Mesenchymal stem cell (in vitro differentiated cells and primary cell): ENCODE results near the gene NOL4.
"Not testable (repeated sequence)": the region's sequence is repeated elsewhere in the genome, so short reads cannot be mapped to it uniquely, and the experiment has no call there.

Experiments
- DNase-seq: peaks from one replicate; pipeline ENCODE4 v3.0.0-alpha.2; 2013
- H2AFZ ChIP-seq: one replicate; pipeline ENCODE4 v1.6.1; 2013; ENCODE audit warnings: low read depth, mild to moderate bottlenecking, control low read depth, inconsistent platforms, low read length, moderate library complexity
- H2AK5ac ChIP-seq: 2 replicates; pipeline ENCODE4 v1.6.1; 2013; ENCODE audit warnings: low read length, moderate library complexity, mild to moderate bottlenecking, inconsistent platforms; ENCODE audit not compliant: severe bottlenecking
- H2BK120ac ChIP-seq: one replicate; pipeline ENCODE4 v1.6.1; 2013; ENCODE audit warnings: low read depth, mild to moderate bottlenecking, inconsistent platforms, low read length, moderate library complexity
- H2BK12ac ChIP-seq, 2 experiments: one replicate each; pipeline ENCODE4 v1.6.1; 2013; ENCODE audit warnings: inconsistent platforms in 2 of 2, low read length in 2 of 2, mild to moderate bottlenecking in 2 of 2, moderate library complexity in 2 of 2, control low read depth in 1 of 2
- H2BK15ac ChIP-seq: one replicate; pipeline ENCODE4 v1.6.1; 2013; ENCODE audit warnings: mild to moderate bottlenecking, low read depth, inconsistent platforms; ENCODE audit not compliant: poor library complexity, severe bottlenecking
- H2BK5ac ChIP-seq: 2 replicates; pipeline ENCODE4 v1.6.1; 2013; ENCODE audit warnings: low read depth, mild to moderate bottlenecking, low read length, control low read depth, inconsistent platforms; ENCODE audit not compliant: poor library complexity, severe bottlenecking
- H3K14ac ChIP-seq, 2 experiments: one replicate each; pipeline ENCODE4 v1.6.1; 2013; ENCODE audit warnings: inconsistent platforms in 2 of 2, low read length in 2 of 2, control low read depth in 1 of 2, mild to moderate bottlenecking in 1 of 2, moderate library complexity in 1 of 2
- H3K18ac ChIP-seq, 2 experiments: one replicate each; pipeline ENCODE4 v1.6.1; 2013; ENCODE audit warnings: inconsistent platforms in 2 of 2, low read length in 2 of 2, control low read depth in 1 of 2, low read depth in 1 of 2, mild to moderate bottlenecking in 1 of 2
- H3K23ac ChIP-seq, 2 experiments: one replicate each; pipeline ENCODE4 v1.6.1; 2013; ENCODE audit warnings: inconsistent platforms in 2 of 2, low read length in 2 of 2, mild to moderate bottlenecking in 2 of 2, moderate library complexity in 2 of 2, control low read depth in 1 of 2
- H3K27ac ChIP-seq: 2 replicates; pipeline ENCODE4 v1.5.1; 2013; ENCODE audit warnings: mild to moderate bottlenecking, moderate library complexity, low read length, control low read depth, inconsistent platforms; ENCODE audit not compliant: poor library complexity, severe bottlenecking
- H3K27me3 ChIP-seq, 2 experiments: 2 replicates each; pipeline versions ENCODE4 v1.6.1 to v1.7.0; 2013; ENCODE audit warnings: low read length in 2 of 2, mild to moderate bottlenecking in 2 of 2, moderate library complexity in 2 of 2, control low read depth in 1 of 2, inconsistent platforms in 1 of 2; ENCODE audit not compliant: control insufficient read depth in 1 of 2, insufficient read depth in 1 of 2
- H3K36me3 ChIP-seq, 2 experiments: 2 replicates each; pipeline versions ENCODE4 v1.6.1 to v1.7.0; 2013; ENCODE audit warnings: low read length in 2 of 2, control low read depth in 1 of 2, inconsistent platforms in 1 of 2, low read depth in 1 of 2, mild to moderate bottlenecking in 1 of 2; ENCODE audit not compliant: insufficient read depth in 2 of 2, control insufficient read depth in 1 of 2
- H3K4ac ChIP-seq, 2 experiments: one replicate each; pipeline ENCODE4 v1.6.1; 2013; ENCODE audit warnings: inconsistent platforms in 2 of 2, low read length in 2 of 2, mild to moderate bottlenecking in 2 of 2, moderate library complexity in 2 of 2, control low read depth in 1 of 2, low read depth in 1 of 2
- H3K4me1 ChIP-seq: 2 replicates; pipeline ENCODE4 v1.6.1; 2013; ENCODE audit warnings: low read depth, low read length, control low read depth; ENCODE audit not compliant: control insufficient read depth, insufficient read depth
- H3K4me2 ChIP-seq: 2 replicates; pipeline ENCODE4 v1.6.1; 2013; ENCODE audit warnings: low read length, mild to moderate bottlenecking, inconsistent platforms; ENCODE audit not compliant: poor library complexity, severe bottlenecking
- H3K4me3 ChIP-seq, 2 experiments: 2 replicates each; pipeline versions ENCODE4 v1.5.1 to v1.7.0; 2013; ENCODE audit warnings: low read length in 2 of 2, mild to moderate bottlenecking in 2 of 2, control low read depth in 1 of 2, low read depth in 1 of 2; ENCODE audit not compliant: insufficient read depth in 1 of 2
- H3K79me1 ChIP-seq: replicated peaks from 2 replicates; pipeline ENCODE4 v1.6.1; 2013; ENCODE audit warnings: mild to moderate bottlenecking, control low read depth, low read length, inconsistent platforms; ENCODE audit not compliant: poor library complexity, severe bottlenecking
- H3K9ac ChIP-seq: 2 replicates; pipeline ENCODE4 v1.7.0; 2013; ENCODE audit warnings: mild to moderate bottlenecking, low read length, moderate library complexity
- H3K9me3 ChIP-seq: 2 replicates; pipeline ENCODE4 v1.7.0; 2013; ENCODE audit warnings: mild to moderate bottlenecking, low read length; ENCODE audit not compliant: control insufficient read depth
- H4K8ac ChIP-seq: one replicate; pipeline ENCODE4 v1.6.1; 2013; ENCODE audit warnings: inconsistent platforms, mild to moderate bottlenecking, low read length, moderate library complexity
- H4K91ac ChIP-seq: one replicate; pipeline ENCODE4 v1.6.1; 2013; ENCODE audit warnings: mild to moderate bottlenecking, low read length, inconsistent platforms
- WGBS: methylation state at CpG from one replicate; pipeline ENCODE4 v1.1.7; 2013; ENCODE audit warnings: mixed read lengths; 5-methylcytosine and 5-hydroxymethylcytosine counted together

The NOL4 gene

GRCh38 chr18:34233781-34234388, 9.2 kb upstream of the NOL4 start:
- not testable (repeated sequence) for H2BK5ac ChIP-seq, H3K9ac ChIP-seq, H3K18ac ChIP-seq, H2AFZ ChIP-seq, H2AK5ac ChIP-seq, H3K36me3 ChIP-seq, H2BK15ac ChIP-seq, H3K4me2 ChIP-seq, DNase-seq, H3K27me3 ChIP-seq, H4K91ac ChIP-seq, H3K4me1 ChIP-seq, H3K4me3 ChIP-seq, H3K4ac ChIP-seq, H3K27ac ChIP-seq, H3K9me3 ChIP-seq, H3K23ac ChIP-seq, H4K8ac ChIP-seq, H2BK120ac ChIP-seq, H2BK12ac ChIP-seq, H3K14ac ChIP-seq, H3K79me1 ChIP-seq
- 94% methylated on average over 31 of the region's 39 CpGs for WGBS

DNA sequence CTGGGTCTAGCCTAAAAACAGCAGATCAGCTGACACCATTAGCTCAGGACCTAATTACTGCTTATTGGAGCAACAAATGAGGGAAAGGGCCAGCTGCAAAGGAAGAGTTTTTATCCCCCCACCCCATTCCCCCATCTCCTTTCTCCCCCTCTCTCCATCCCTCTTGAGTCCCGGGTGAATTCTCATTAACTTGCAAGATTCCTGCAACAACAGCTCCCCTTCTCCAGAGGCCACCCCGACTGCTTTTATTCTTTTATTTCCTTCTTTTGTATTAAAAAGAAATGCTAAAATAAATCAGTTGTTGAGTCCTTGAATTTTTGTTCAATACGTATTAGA, 473 bp upstream of the NOL4 start:
- Histone ChIP-seq H2BK15ac (no peak overlapping the region), H2AFZ (no peak overlapping the region), H3K4ac (no peak overlapping the region), H3K4me3 (peak overlapping the region; percentile 44 to 61), H3K9me3 (no peaks in the 10 kb centered on the region), H2BK5ac (no peak overlapping the region), H3K18ac (no peak overlapping the region), H2AK5ac (no peak overlapping the region), H3K14ac (no peak overlapping the region), H4K91ac (no peak overlapping the region), H3K23ac (no peak overlapping the region), H3K79me1 (no peaks in the 10 kb centered on the region), H3K4me1 (peaks cover 23% of the 10 kb centered on the region), H2BK120ac (no peak overlapping the region), H3K27ac (no peak overlapping the region), H3K9ac (no peak overlapping the region), H4K8ac (no peak overlapping the region), H2BK12ac (no peak overlapping the region), H3K4me2 (peak overlapping the region; percentile 99), H3K27me3 (peaks cover 32 to 86% of the 10 kb centered on the region in 2 experiments), H3K36me3 (no peaks in the 10 kb centered on the region)
- no CpG with 5 or more reads among the region's 3 CpGs for WGBS
- no peak for DNase-seq

GRCh38 chr18:34223893-34224422, 755 bp downstream of the NOL4 start:
- Histone ChIP-seq H2BK12ac (no peak overlapping the region), H3K27ac (no peak overlapping the region), H2BK5ac (no peak overlapping the region), H2AFZ (no peak overlapping the region), H3K36me3 (no peaks in the 10 kb centered on the region), H2BK15ac (no peak overlapping the region), H3K27me3 (peaks cover 32 to 91% of the 10 kb centered on the region in 2 experiments), H3K79me1 (no peaks in the 10 kb centered on the region), H3K9me3 (no peaks in the 10 kb centered on the region), H3K14ac (no peak overlapping the region), H3K4me3 (peak overlapping the region; percentile 61 to 76), H3K23ac (no peak overlapping the region), H4K91ac (no peak overlapping the region), H2BK120ac (no peak overlapping the region), H3K9ac (no peak overlapping the region), H2AK5ac (no peak overlapping the region), H3K4me2 (peak overlapping the region; percentile 99), H3K4me1 (peaks cover 23% of the 10 kb centered on the region), H3K4ac (no peak overlapping the region), H3K18ac (no peak overlapping the region), H4K8ac (no peak overlapping the region)
- WGBS: 13% methylated on average over 7 of the region's 11 CpGs
- no peak for DNase-seq

DNA sequence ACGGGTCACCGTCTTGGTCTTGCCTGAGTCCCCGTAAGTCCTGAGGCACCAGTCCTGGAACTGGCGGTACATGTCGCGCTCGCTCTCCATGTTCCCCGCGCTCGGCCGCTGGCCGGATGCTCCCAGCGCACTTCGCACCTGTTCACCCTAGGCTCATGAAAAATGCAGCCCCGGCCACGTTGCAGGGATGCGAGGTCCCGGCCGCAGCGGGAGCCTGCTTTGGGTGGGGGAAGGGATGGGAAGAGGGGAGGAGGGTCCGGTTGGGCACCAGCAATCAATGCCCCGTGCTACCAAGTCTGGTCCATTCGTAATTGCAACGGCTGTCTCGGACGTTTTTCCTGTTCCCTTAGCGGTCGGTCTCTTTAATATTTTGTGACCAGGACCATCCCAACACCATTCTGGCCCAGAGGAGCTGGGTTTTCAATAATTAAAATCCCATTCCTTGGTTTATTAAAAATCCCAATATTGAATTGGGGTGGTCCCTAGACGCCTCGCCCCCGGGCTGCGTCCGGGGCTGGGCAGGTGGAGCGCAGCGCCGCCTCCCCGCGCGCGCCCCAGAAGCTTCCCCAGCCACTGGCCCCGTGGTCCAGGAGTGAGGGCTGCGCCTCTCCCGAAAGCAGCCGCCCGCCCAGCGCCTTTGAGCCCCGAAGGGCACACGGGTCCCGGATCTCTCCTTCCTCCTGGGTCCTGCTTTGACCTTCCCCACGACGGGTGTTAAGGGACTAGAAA, 1.4 kb downstream of the NOL4 start:
- no peak overlapping the region for H2AK5ac ChIP-seq
- H2BK5ac ChIP-seq: no peak overlapping the region
- H4K91ac ChIP-seq: no peak overlapping the region
- H3K4me1 ChIP-seq: peaks cover 23% of the 10 kb centered on the region
- no peaks in the 10 kb centered on the region for H3K9me3 ChIP-seq
- no peak overlapping the region for H4K8ac ChIP-seq
- no peak overlapping the region for H3K14ac ChIP-seq
- no peaks in the 10 kb centered on the region for H3K36me3 ChIP-seq
- H2AFZ ChIP-seq: no peak overlapping the region
- no peak overlapping the region for H2BK12ac ChIP-seq
- H3K23ac ChIP-seq: peak overlapping the region in 1 of 2 experiments; percentile 87
- H3K27me3 ChIP-seq: peaks cover 32 to 86% of the 10 kb centered on the region in 2 experiments
- WGBS: under 1% methylated on average over 41 of the region's 51 CpGs
- no peak overlapping the region for H3K9ac ChIP-seq
- no peaks in the 10 kb centered on the region for H3K79me1 ChIP-seq
- no peak overlapping the region for H3K18ac ChIP-seq
- peak overlapping the region; percentile 97 for H3K4me2 ChIP-seq
- DNase-seq: no peak
- no peak overlapping the region for H3K27ac ChIP-seq
- H2BK15ac ChIP-seq: no peak overlapping the region
- H2BK120ac ChIP-seq: no peak overlapping the region
- H3K4me3 ChIP-seq: peak overlapping the region; percentile 62 to 79
- H3K4ac ChIP-seq: no peak overlapping the region
